Calu3 (cell line): ENCODE data around the gene MADCAM1. TPM values are rescaled to one million over a fixed set of nuclear protein-coding genes. Genes with fewer than 3 reads are reported as not detected.
A peak's percentile ranks its signal among the peaks of the same experiment; 100 is the strongest.

Experiments used
- BruUV-seq: library from RNA; stranded (reverse); fragments of 400-500 nt; replicated peaks from 2 replicates; lab custom pipeline; 2021; lab: Mats Ljungman, UMichigan
- CTCF ChIA-PET: fragments of 300-600 bp; sonication (Branson Sonifier 250); formaldehyde crosslinking; loops from one replicate; lab custom pipeline; 2022; ENCODE audit warnings: antibody characterized with exemption; lab: Charles Lee
- DNase-seq: peaks from one replicate; pipeline ENCODE4 v3.0.0; 2022
- H3K27ac Mint-ChIP-seq: one replicate; pipeline ENCODE4 v1.8.0; 2022; ENCODE audit warnings: mixed read lengths; ENCODE audit not compliant: unreplicated experiment
- H3K27me3 Mint-ChIP-seq: one replicate; pipeline ENCODE4 v1.8.0; 2022; ENCODE audit warnings: mixed read lengths; ENCODE audit not compliant: unreplicated experiment
- H3K36me3 Mint-ChIP-seq: one replicate; pipeline ENCODE4 v1.8.0; 2022; ENCODE audit warnings: mild to moderate bottlenecking, moderate library complexity, mixed read lengths; ENCODE audit not compliant: insufficient read depth, unreplicated experiment
- H3K4me1 Mint-ChIP-seq: one replicate; pipeline ENCODE4 v1.8.0; 2022; ENCODE audit warnings: mild to moderate bottlenecking, low read depth, mixed read lengths; ENCODE audit not compliant: unreplicated experiment
- H3K4me3 Mint-ChIP-seq: one replicate; pipeline ENCODE4 v1.8.0; 2022; ENCODE audit warnings: mild to moderate bottlenecking, low read depth, moderate library complexity, mixed read lengths; ENCODE audit not compliant: unreplicated experiment
- H3K9me3 Mint-ChIP-seq: one replicate; pipeline ENCODE4 v1.8.0; 2022; ENCODE audit warnings: low read depth, mixed read lengths; ENCODE audit not compliant: unreplicated experiment
- CTCF ChIP-seq: fragments of 200-600 bp; IDR thresholded peaks from one replicate; pipeline ENCODE4 v1.8.0; 2022; ENCODE audit warnings: antibody characterized with exemption; ENCODE audit not compliant: unreplicated experiment
- intact Hi-C: fragments of 100-400 bp; cut with micrococcal nuclease; formaldehyde crosslinking; loops from one replicate; pipeline ENCODE4 v1.10.0; 2022; ENCODE audit not compliant: unreplicated experiment
- total RNA-seq: library from RNA; stranded (reverse); gene quantifications from 2 replicates; pipeline ENCODE4 v1.2.3, GENCODE V29; 2022

The MADCAM1 gene
- total RNA-seq, 1 experiment from 2014 or later = 0.47 TPM

GRCh38 chr19:460877-461720, 35.2 kb upstream of the MADCAM1 start, which contains the start of gene SHC2:
SHC2 (minus strand) TSS chr19:461033; CDS start chr19:460996, 37 bp downstream.
- no peak for TF ChIP-seq CTCF
- intact Hi-C loops = no loop called here
- peaks cover 13% of the 10 kb centered on the region for H3K27me3 Mint-ChIP-seq
- peaks cover 27% of the 10 kb centered on the region for H3K36me3 Mint-ChIP-seq
- peak within 1 kb of the TSS; percentile 61 for H3K27ac Mint-ChIP-seq
- CTCF ChIA-PET = no interaction called here
- no TSS peak for BruUV-seq
- no peaks in the 10 kb centered on the region for H3K9me3 Mint-ChIP-seq
- no peaks in the 10 kb centered on the region for H3K4me1 Mint-ChIP-seq
- DNase-seq = peak; percentile 17
- H3K4me3 Mint-ChIP-seq = peak within 1 kb of the TSS; percentile 79

- peak overlapping the region; percentile 61 for H3K27ac Mint-ChIP-seq
These were observed 34.4 kb upstream of the MADCAM1 start for GRCh38 chr19:461721-462551.

GRCh38 chr19:463483-464207, 32.6 kb upstream of the MADCAM1 start:
- intact Hi-C loops = no loop called here
- H3K27me3 Mint-ChIP-seq = peaks cover 13% of the 10 kb centered on the region

More at GRCh38 chr19:461721-462551, 34.4 kb upstream of the MADCAM1 start:
- no peaks in the 10 kb centered on the region for H3K9me3 Mint-ChIP-seq
- intact Hi-C loops = no loop called here
- H3K4me3 Mint-ChIP-seq = peak overlapping the region; percentile 79
- H3K27me3 Mint-ChIP-seq = peaks cover 13% of the 10 kb centered on the region
- H3K36me3 Mint-ChIP-seq = peaks cover 23% of the 10 kb centered on the region
- peak; percentile 73 for DNase-seq
- CTCF ChIA-PET = interaction anchor here (0.6 kb wide), 1 partner anchor 18 kb away, joined by 3 read pairs; no protein-coding TSS in a partner anchor
- H3K4me1 Mint-ChIP-seq = no peaks in the 10 kb centered on the region
- no TSS peak for BruUV-seq
- no peak for TF ChIP-seq CTCF

More at GRCh38 chr19:463483-464207, 32.6 kb upstream of the MADCAM1 start:
- H3K36me3 Mint-ChIP-seq = peaks cover 23% of the 10 kb centered on the region
- H3K4me3 Mint-ChIP-seq = no peak overlapping the region
- CTCF ChIA-PET = no interaction called here
- BruUV-seq = no TSS peak
- H3K4me1 Mint-ChIP-seq = no peaks in the 10 kb centered on the region
- no peak for DNase-seq
- no peak for TF ChIP-seq CTCF
- no peaks in the 10 kb centered on the region for H3K9me3 Mint-ChIP-seq
- H3K27ac Mint-ChIP-seq = no peak overlapping the region
